Stimulated activated CD4-positive, alpha-beta T cell treated with anti-CD3 and anti-CD28 coated beads, TNF-alpha, amount 100 ng/mL, for 4 hours (primary cell): ENCODE data around the gene ANKS3.

Experiments used
- DNase-seq, 3 experiments: peaks; one replicate each; pipeline ENCODE4 v3.0.0-alpha.2; 2020; ENCODE audit warnings: low read depth in 3 of 3

Gene ANKS3

DNA sequence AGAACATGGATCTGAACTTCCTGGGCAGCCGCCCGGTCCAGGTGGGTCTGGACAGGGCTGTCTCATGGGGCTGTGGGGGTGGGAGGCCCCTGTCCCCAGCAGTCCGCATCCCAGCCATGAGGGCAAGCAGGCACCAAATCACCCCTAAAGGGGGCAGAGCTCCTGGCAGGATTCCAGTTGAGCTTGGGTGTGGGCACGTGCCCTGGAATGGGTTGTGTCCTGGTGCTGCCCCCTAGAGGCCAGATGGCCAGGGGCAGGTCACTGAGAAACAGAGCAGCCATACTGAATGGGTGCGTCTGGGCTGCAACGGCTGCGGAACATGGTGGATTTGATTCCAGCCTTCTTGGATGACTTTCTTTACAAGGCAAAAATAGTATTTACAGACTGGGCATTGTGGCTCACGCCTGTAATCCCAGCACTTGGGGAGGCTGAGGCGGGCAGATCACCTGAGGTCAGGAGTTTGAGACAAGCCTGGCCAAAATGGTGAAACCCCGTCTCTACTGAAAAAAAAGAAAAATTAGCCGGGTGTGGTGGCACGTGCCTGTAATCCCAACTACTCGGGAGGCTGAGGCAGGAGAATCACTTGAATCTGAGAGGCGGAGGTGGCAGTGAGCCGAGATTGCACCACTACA lies 83.5 kb downstream of the ANKS3 start:
- DNase-seq: peak; percentile 50 to 63 (median 53)

DNA sequence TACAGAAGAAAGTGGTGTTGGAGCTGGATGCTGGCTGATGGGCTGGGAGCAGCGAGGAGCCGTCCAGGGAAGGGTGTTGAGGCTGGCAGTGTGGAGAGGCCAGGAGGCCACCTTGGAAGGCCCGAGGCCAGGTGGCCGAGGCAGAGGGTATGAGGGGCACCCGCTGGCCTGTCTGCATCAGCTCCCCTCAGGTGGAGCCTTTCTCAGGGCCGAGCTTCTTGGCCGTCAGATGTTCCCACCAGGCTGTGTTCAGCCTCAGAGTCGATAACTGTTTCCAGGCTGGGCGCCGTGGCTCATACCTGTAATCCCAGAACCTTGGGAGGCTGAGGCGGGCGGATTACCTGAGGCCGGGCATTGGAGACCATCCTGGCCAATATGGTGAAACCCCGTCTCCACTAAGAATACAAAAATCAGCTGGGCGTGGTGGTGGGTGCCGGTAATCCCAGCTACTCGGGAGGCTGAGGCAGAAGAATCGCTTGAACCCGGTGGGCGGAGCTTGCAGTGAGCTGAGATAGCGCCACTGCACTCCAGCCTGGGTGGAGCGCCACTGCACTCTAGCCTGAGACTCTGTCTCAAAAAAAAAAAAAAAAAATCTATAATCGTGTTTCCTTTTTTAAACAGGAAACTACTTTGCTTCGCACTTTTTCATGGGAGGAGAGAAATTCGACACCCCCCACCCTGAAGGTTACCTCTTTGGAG lies 84.2 kb downstream of the ANKS3 start:
- no peak for DNase-seq

DNA sequence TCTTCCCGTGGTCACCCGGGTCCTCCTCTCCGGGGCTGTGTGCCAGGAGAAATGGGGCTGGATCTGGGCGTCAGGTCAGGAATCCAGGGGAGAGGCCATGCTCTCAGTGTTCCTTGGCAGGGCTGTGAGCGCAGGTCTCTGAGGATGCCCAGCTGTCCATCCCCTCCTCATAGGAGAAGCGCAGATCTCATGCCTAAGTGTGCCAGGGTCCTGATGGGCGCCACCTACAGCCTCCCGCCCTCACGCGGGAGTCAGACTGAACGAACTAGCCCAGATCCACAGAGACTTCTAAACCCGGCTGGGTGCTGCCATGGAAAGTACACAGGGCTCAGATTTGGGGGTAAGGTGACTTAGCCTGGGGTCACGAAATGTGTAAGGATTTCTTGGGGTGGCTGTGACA lies 85.2 kb downstream of the ANKS3 start:
- DNase-seq: no peak

DNA sequence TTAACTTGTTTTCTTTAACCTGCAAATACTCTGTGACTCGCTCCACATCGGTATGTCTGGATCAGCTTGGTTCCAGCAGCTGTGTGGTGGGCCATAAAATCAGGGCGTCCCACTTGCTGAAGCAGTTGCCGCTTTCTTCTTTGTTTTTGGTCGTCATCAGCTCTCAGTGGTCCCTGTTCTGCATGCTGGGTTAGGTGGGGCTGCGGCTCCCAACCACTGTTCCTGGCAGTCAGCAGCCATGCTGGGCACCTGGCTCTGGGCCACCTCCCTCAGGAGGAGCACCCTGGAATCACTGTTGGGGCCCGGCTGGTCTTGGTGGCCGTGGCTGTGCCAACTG lies 86.5 kb downstream of the ANKS3 start:
- no peak for DNase-seq

DNA sequence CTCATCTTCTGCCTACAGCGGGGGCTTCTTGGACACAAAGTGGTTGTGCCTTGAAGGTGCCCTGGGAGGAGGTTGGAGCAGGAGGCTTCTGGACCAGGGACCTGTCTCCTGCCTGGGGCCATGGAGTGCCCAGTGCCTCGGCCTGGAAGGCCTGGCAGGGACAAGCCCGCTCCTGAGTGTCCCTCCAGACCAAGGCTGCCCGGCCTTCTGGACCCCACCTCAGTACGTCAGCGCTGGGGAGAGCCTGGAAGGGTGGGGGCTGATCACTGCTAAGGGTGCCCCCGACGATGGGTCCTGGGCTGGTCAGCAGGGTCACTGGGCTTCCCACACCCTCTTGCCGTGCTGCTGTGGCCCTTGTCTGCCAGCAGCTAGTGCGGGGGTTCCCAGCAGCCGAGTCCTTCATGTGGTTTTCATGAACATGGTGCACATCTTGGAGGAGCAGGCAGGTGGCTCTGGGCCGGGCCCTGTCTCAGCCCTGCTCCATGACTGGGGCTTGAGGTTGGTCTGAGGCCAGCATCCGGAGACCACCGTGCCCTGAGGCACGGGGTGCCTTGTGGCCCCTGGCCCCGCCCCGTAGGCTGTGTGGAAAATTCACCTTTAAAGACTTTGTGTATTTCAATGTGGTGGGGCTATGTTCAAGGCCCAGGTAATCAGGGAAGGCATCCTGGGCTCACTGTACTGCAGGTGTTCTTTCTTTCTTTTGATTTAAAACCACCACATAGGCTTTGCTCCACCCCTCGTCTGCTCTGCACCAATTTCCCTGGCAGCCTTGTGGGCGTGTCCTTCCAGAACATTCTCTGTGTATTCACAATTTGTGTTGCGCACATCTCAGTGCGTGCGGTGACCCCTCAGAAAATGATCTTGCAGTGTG lies 87.1 kb downstream of the ANKS3 start:
- DNase-seq: no peak
